ENCODE results near the gene ADAM12.

ADAM12 gene

GRCh38 chr10:126390324-126390723 is 2.0 kb upstream of the ADAM12 start:
- TF ChIP-seq ZNF565 (CRISPR knock-in tag; conservative IDR thresholded peaks at IDR 0.05; ENCODE audit: low read depth) (no peak), PATZ1 (CRISPR knock-in tag; IDR thresholded peaks at IDR 0.05; ENCODE audit: borderline replicate concordance) (no peak), PPARA (CRISPR knock-in tag; IDR thresholded peaks at IDR 0.05; ENCODE audit: borderline replicate concordance) (no peak), GLIS3 (CRISPR knock-in tag; IDR thresholded peaks at IDR 0.05) (no peak), ZC3H10 (CRISPR knock-in tag; IDR thresholded peaks at IDR 0.05) (no peak), SNAI2 (CRISPR knock-in tag; IDR thresholded peaks at IDR 0.05) (no peak), BACH2 (CRISPR knock-in tag; IDR thresholded peaks at IDR 0.05; ENCODE audit: borderline replicate concordance) (no peak), ZNF8 (CRISPR knock-in tag; IDR thresholded peaks at IDR 0.05) (no peak), ESRRG (CRISPR knock-in tag; IDR thresholded peaks at IDR 0.05) (no peak), ZFP3 (CRISPR knock-in tag; IDR thresholded peaks at IDR 0.05) (no peak), ZNF70 (CRISPR knock-in tag; IDR thresholded peaks at IDR 0.05) (no peak), OSR1 (CRISPR knock-in tag; IDR thresholded peaks at IDR 0.05) (no peak)
- ATAC-seq: no peak

GRCh38 chr10:126387041-126387921 is 996 bp downstream of the ADAM12 start:
- peak; percentile 93 for ATAC-seq
- TF ChIP-seq ZNF8 (CRISPR knock-in tag; IDR thresholded peaks at IDR 0.05) (no peak), SNAI2 (CRISPR knock-in tag; IDR thresholded peaks at IDR 0.05) (no peak), ESRRG (CRISPR knock-in tag; IDR thresholded peaks at IDR 0.05) (no peak), CREB5 (CRISPR knock-in tag; IDR thresholded peaks at IDR 0.05; ENCODE audit: low read depth) (no peak), ZC3H10 (CRISPR knock-in tag; IDR thresholded peaks at IDR 0.05) (no peak), ZNF70 (CRISPR knock-in tag; IDR thresholded peaks at IDR 0.05) (no peak), OSR1 (CRISPR knock-in tag; IDR thresholded peaks at IDR 0.05) (no peak), PATZ1 (CRISPR knock-in tag; IDR thresholded peaks at IDR 0.05; ENCODE audit: borderline replicate concordance) (no peak), GLIS3 (CRISPR knock-in tag; IDR thresholded peaks at IDR 0.05) (no peak), RARB (CRISPR knock-in tag; IDR thresholded peaks at IDR 0.05) (no peak), TCF4 (CRISPR knock-in tag; IDR thresholded peaks at IDR 0.05; ENCODE audit: borderline replicate concordance) (no peak)

- TF ChIP-seq GLIS3 (CRISPR knock-in tag; IDR thresholded peaks at IDR 0.05): no peak
- TF ChIP-seq ZNF8 (CRISPR knock-in tag; IDR thresholded peaks at IDR 0.05): no peak
- TF ChIP-seq POU6F1 (CRISPR knock-in tag; IDR thresholded peaks at IDR 0.05; ENCODE audit: borderline replicate concordance, low read depth): no peak
- TF ChIP-seq CSDC2 (CRISPR knock-in tag; IDR thresholded peaks at IDR 0.05): no peak
- no peak for TF ChIP-seq BACH2 (CRISPR knock-in tag; IDR thresholded peaks at IDR 0.05; ENCODE audit: borderline replicate concordance)
- TF ChIP-seq ZNF70 (CRISPR knock-in tag; IDR thresholded peaks at IDR 0.05): no peak
- ATAC-seq: no peak
These were observed 3.9 kb downstream of the ADAM12 start for GRCh38 chr10:126384269-126384873.

- peak; percentile 78 for ATAC-seq
- no peak for TF ChIP-seq ZFP3 (CRISPR knock-in tag; IDR thresholded peaks at IDR 0.05)
- TF ChIP-seq OSR1 (CRISPR knock-in tag; IDR thresholded peaks at IDR 0.05): no peak
- TF ChIP-seq ZNF70 (CRISPR knock-in tag; IDR thresholded peaks at IDR 0.05): no peak
- TF ChIP-seq ARNTL (CRISPR knock-in tag; IDR thresholded peaks at IDR 0.05; ENCODE audit: borderline replicate concordance, low read depth): no peak
- TF ChIP-seq TSHZ2 (CRISPR knock-in tag; IDR thresholded peaks at IDR 0.05): no peak
- TF ChIP-seq RARB (CRISPR knock-in tag; IDR thresholded peaks at IDR 0.05): no peak
- TF ChIP-seq ISL1 (CRISPR knock-in tag; IDR thresholded peaks at IDR 0.05): peak; percentile 60
- TF ChIP-seq TCF4 (CRISPR knock-in tag; IDR thresholded peaks at IDR 0.05; ENCODE audit: borderline replicate concordance): peak; percentile 61; the same call in 1 of the 2 replicates
- TF ChIP-seq SNAI2 (CRISPR knock-in tag; IDR thresholded peaks at IDR 0.05): no peak
- peak; percentile 74 for TF ChIP-seq ZNF8 (CRISPR knock-in tag; IDR thresholded peaks at IDR 0.05)
- TF ChIP-seq CSRNP3 (CRISPR knock-in tag; IDR thresholded peaks at IDR 0.05): peak; percentile 15; the same call in 1 of the 2 replicates
- no peak for TF ChIP-seq ZNF565 (CRISPR knock-in tag; conservative IDR thresholded peaks at IDR 0.05; ENCODE audit: low read depth)
These were observed 7.8 kb downstream of the ADAM12 start for GRCh38 chr10:126380352-126381076.
